Measurements from ENCODE around the gene NR3C2.

DNA sequence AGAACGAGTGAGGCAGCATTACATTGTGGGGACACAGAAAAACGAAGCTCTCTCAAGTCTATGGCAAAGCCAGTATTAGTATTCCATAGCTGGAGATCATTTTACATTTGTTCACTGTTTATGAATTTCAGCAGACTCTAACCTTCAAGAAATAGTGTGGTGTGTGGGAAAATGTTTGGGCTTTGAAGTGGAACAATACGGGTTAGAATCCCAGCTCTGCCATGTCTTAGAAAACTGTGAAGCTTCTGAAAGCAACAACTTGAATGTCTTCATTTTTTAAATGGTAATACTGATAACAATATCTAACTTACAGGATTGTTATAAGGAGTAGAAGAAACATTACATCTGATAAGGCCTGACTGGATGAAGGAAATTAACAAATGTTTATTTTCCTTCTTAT lies 217.7 kb downstream of the NR3C2 start:
- TF ChIP-seq, protein P1, sequence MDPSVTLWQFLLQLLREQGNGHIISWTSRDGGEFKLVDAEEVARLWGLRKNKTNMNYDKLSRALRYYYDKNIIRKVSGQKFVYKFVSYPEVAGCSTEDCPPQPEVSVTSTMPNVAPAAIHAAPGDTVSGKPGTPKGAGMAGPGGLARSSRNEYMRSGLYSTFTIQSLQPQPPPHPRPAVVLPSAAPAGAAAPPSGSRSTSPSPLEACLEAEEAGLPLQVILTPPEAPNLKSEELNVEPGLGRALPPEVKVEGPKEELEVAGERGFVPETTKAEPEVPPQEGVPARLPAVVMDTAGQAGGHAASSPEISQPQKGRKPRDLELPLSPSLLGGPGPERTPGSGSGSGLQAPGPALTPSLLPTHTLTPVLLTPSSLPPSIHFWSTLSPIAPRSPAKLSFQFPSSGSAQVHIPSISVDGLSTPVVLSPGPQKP (IDR thresholded peaks at IDR 0.05; ENCODE audit: borderline replicate concordance, low read depth, low read length), result no peak
- TF ChIP-seq, protein P2, sequence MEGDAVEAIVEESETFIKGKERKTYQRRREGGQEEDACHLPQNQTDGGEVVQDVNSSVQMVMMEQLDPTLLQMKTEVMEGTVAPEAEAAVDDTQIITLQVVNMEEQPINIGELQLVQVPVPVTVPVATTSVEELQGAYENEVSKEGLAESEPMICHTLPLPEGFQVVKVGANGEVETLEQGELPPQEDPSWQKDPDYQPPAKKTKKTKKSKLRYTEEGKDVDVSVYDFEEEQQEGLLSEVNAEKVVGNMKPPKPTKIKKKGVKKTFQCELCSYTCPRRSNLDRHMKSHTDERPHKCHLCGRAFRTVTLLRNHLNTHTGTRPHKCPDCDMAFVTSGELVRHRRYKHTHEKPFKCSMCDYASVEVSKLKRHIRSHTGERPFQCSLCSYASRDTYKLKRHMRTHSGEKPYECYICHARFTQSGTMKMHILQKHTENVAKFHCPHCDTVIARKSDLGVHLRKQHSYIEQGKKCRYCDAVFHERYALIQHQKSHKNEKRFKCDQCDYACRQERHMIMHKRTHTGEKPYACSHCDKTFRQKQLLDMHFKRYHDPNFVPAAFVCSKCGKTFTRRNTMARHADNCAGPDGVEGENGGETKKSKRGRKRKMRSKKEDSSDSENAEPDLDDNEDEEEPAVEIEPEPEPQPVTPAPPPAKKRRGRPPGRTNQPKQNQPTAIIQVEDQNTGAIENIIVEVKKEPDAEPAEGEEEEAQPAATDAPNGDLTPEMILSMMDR (conservative IDR thresholded peaks at IDR 0.05; ENCODE audit: low read depth, low read length), result no peak
- TF ChIP-seq POLR2A (IDR thresholded peaks at IDR 0.05; ENCODE audit: low read depth, low read length) (no peak), RCOR1 (IDR thresholded peaks at IDR 0.05; ENCODE audit: insufficient replicate concordance, low read length) (no peak), CEBPB (IDR thresholded peaks at IDR 0.05; ENCODE audit: low read depth, low read length) (no peak), MAFK (IDR thresholded peaks at IDR 0.05; ENCODE audit: low read depth, low read length) (no peak)

Data from IMR-90 (cell line).